Measurements from ENCODE around the gene CPLX1. TPM values are rescaled to one million over a fixed set of nuclear protein-coding genes. Genes with fewer than 3 reads are reported as not detected.

CPLX1 gene
- total RNA-seq, 1 experiment from 2014 or later: 3.9 TPM

DNA sequence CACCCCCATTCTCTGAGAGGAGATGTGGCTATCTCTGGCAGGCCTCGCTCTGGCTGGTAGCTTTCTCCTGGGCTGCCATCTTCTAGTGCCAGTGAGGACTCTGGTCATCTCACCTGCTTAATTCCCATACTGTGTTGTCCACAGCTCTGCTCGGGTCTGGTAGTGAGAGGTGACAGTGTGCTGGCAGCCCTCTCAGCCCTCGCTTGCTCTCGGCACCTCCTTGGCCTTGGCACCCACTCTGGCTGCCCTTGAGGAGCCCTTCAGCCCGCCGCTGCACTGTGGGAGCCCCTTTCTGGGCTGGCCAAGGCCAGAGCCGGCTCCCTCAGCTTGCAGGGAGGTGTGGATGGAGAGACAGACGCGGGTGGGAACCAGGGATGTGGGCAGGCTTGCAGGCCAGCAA, 52.7 kb downstream of the CPLX1 start:
- CTCF ChIA-PET: no interaction called here
- H3K4me1 ChIP-seq (replicated peaks; ENCODE audit: insufficient read depth): no peaks in the 10 kb centered on the region
- no TSS peak for BruUV-seq (replicated peaks)
- H3F3A ChIP-seq (ENCODE audit: insufficient read depth, low read depth): peaks cover 52% of the 10 kb centered on the region
- H4K20me1 ChIP-seq (ENCODE audit: insufficient read depth): peaks cover 96% of the 10 kb centered on the region
- intact Hi-C loops (cut with micrococcal nuclease; ENCODE audit: unreplicated experiment): no loop called here
- no peaks in the 10 kb centered on the region for H3K27me3 ChIP-seq (ENCODE audit: insufficient read depth, low read depth)
- POLR2A ChIA-PET (ENCODE audit: unreplicated experiment): no interaction called here
- no peak overlapping the region for H3K4me2 ChIP-seq
- peaks cover 41% of the 10 kb centered on the region for H3K36me3 ChIP-seq (ENCODE audit: low read depth)
- H3K4me3 ChIP-seq: no peak overlapping the region
- H3K9me3 ChIP-seq (ENCODE audit: insufficient read depth, low read depth): no peaks in the 10 kb centered on the region
- no peak for DNase-seq
- no peak overlapping the region for H2AFZ ChIP-seq
- no peak for TF ChIP-seq EZH2 (IDR thresholded peaks at IDR 0.05; ENCODE audit: low read depth)
- TF ChIP-seq, protein P1, sequence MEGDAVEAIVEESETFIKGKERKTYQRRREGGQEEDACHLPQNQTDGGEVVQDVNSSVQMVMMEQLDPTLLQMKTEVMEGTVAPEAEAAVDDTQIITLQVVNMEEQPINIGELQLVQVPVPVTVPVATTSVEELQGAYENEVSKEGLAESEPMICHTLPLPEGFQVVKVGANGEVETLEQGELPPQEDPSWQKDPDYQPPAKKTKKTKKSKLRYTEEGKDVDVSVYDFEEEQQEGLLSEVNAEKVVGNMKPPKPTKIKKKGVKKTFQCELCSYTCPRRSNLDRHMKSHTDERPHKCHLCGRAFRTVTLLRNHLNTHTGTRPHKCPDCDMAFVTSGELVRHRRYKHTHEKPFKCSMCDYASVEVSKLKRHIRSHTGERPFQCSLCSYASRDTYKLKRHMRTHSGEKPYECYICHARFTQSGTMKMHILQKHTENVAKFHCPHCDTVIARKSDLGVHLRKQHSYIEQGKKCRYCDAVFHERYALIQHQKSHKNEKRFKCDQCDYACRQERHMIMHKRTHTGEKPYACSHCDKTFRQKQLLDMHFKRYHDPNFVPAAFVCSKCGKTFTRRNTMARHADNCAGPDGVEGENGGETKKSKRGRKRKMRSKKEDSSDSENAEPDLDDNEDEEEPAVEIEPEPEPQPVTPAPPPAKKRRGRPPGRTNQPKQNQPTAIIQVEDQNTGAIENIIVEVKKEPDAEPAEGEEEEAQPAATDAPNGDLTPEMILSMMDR (conservative IDR thresholded peaks at IDR 0.05): no peak
- H3K27ac ChIP-seq: no peak overlapping the region
- peaks cover 61% of the 10 kb centered on the region for H3K79me2 ChIP-seq (ENCODE audit: low read depth)
- no peaks in the 10 kb centered on the region for H3K9me2 ChIP-seq (ENCODE audit: insufficient read depth)

DNA sequence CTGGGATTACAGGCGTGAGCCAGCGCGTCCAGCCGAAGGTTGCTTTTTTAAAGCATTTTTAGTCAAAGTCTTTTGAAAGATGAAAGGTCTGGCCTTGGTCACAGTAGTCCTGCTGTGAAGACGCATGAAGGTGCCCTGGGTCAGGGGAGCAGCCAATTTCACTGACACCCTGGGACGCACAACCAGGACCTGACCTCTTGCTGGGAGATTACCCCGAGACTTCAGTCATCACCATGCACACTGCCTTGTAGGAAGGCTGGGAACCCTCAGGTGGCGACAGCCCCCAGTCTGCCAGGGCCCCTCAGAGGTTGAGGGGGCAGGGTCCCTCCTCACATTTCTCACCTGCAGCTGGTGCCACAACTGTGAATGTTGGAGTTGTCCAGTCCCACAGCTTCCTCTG, 53.2 kb downstream of the CPLX1 start:
- Histone ChIP-seq H3K4me1 (replicated peaks; ENCODE audit: insufficient read depth) (no peaks in the 10 kb centered on the region), H3K79me2 (ENCODE audit: low read depth) (peaks cover 56% of the 10 kb centered on the region), H4K20me1 (ENCODE audit: insufficient read depth) (peaks cover 96% of the 10 kb centered on the region), H3K9me2 (ENCODE audit: insufficient read depth) (no peaks in the 10 kb centered on the region), H3K9me3 (ENCODE audit: insufficient read depth, low read depth) (no peaks in the 10 kb centered on the region), H3K27ac (no peak overlapping the region), H3K4me2 (no peak overlapping the region), H3K36me3 (ENCODE audit: low read depth) (peaks cover 36% of the 10 kb centered on the region), H3K4me3 (no peak overlapping the region), H3F3A (ENCODE audit: insufficient read depth, low read depth) (peaks cover 52% of the 10 kb centered on the region), H3K27me3 (ENCODE audit: insufficient read depth, low read depth) (no peaks in the 10 kb centered on the region), H2AFZ (no peak overlapping the region)
- CTCF ChIA-PET: no interaction called here
- POLR2A ChIA-PET (ENCODE audit: unreplicated experiment): no interaction called here
- intact Hi-C loops (cut with micrococcal nuclease; ENCODE audit: unreplicated experiment): no loop called here
- no TSS peak for BruUV-seq (replicated peaks)
- TF ChIP-seq EZH2 (IDR thresholded peaks at IDR 0.05; ENCODE audit: low read depth): no peak
- TF ChIP-seq, protein P1 (conservative IDR thresholded peaks at IDR 0.05): no peak
- no peak for DNase-seq

DNA sequence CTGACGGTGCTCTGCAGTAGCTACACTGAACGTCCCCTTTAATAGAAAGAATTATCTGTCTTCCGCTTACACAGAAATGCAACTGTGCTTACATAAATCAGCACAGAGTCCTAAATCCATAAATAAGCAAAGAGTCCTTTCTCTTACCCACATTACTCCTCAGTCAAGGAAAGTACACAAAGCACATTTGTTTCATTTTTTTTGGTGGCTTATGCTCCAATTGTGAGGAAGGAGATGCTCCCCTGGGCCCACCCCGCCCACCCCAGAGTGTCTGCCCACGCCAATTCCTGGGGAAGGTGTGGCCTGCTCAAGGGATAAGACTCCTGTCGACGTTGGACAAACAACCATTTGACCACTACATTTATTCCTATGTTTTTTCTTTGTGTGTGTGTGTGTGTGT, 53.8 kb downstream of the CPLX1 start:
- TF ChIP-seq EZH2 (IDR thresholded peaks at IDR 0.05; ENCODE audit: low read depth): no peak
- TF ChIP-seq, protein P1 (conservative IDR thresholded peaks at IDR 0.05): no peak
- Histone ChIP-seq H3K36me3 (ENCODE audit: low read depth) (peaks cover 32% of the 10 kb centered on the region), H3K9me2 (ENCODE audit: insufficient read depth) (no peaks in the 10 kb centered on the region), H3K9me3 (ENCODE audit: insufficient read depth, low read depth) (no peaks in the 10 kb centered on the region), H3K27me3 (ENCODE audit: insufficient read depth, low read depth) (no peaks in the 10 kb centered on the region), H3K4me2 (no peak overlapping the region), H3K4me1 (replicated peaks; ENCODE audit: insufficient read depth) (no peaks in the 10 kb centered on the region), H3F3A (ENCODE audit: insufficient read depth, low read depth) (peaks cover 52% of the 10 kb centered on the region), H2AFZ (no peak overlapping the region), H3K4me3 (no peak overlapping the region), H3K79me2 (ENCODE audit: low read depth) (peaks cover 50% of the 10 kb centered on the region), H3K27ac (no peak overlapping the region), H4K20me1 (ENCODE audit: insufficient read depth) (peaks cover 94% of the 10 kb centered on the region)
- ChIA-PET CTCF (no interaction called here), POLR2A (ENCODE audit: unreplicated experiment) (no interaction called here)
- no TSS peak for BruUV-seq (replicated peaks)
- intact Hi-C loops (cut with micrococcal nuclease; ENCODE audit: unreplicated experiment): no loop called here
- DNase-seq: no peak

Measured in PC-9 (cell line).